Pancreas (tissue), 10 donors: ENCODE data around the gene EFNA2. TPM values are rescaled to one million over a fixed set of nuclear protein-coding genes. Genes with fewer than 3 reads are reported as not detected.

ENCODE experiments used
- ATAC-seq, 4 donors: fragments of 200-7000 bp; cut with Tn5 transposase; one replicate each; pipeline versions ENCODE4 v1.8.0 to v1.9.1; 2020; ENCODE audit warnings: mild to moderate bottlenecking in 4 of 4, moderate library complexity in 4 of 4
- DNase-seq, 6 donors: peaks; one replicate each; pipeline ENCODE4 v3.0.0-alpha.2; 2020
- FAIRE-seq: peaks from 2 replicates; lab custom pipeline; 2012; peaks lifted over from hg19 to GRCh38; lab: Jason Lieb, UNC
- H3K27ac ChIP-seq, 4 donors: fragments of 200-600 bp; sonication (generic); 1 replicate in 3 of 4; 2 replicates in 1 of 4; pipeline versions ENCODE4 v1.5.0 to v1.8.0; 2020
- H3K27me3 ChIP-seq, 4 donors: fragments of 200-600 bp; one replicate each; pipeline ENCODE4 v1.8.0; 2021
- H3K36me3 ChIP-seq, 3 donors: fragments of 200-600 bp; sonication (generic) in 1 of 3; one replicate each; pipeline versions ENCODE4 v1.5.0 to v1.8.0; 2020 to 2021
- H3K4me1 ChIP-seq, 3 donors: fragments of 200-600 bp; one replicate each; pipeline ENCODE4 v1.8.0; 2021
- H3K4me3 ChIP-seq, 4 donors: fragments of 200-600 bp; sonication (generic) in 2 of 4; one replicate each; pipeline versions ENCODE4 v1.5.0 to v1.8.0; 2020 to 2021
- H3K9me3 ChIP-seq, 4 donors: fragments of 200-600 bp; one replicate each; pipeline ENCODE4 v1.8.0; 2021
- WGBS, 2 donors: extraction: QIAGEN DNeasy Blood & Tissue Kit; methylation state at CpG; one replicate each; pipeline ENCODE4 v1.1.7; 2013; 5-methylcytosine and 5-hydroxymethylcytosine counted together
- intact Hi-C, 3 donors: fragments of 100-400 bp; cut with DNase I; formaldehyde crosslinking; loops; one replicate each; pipeline versions ENCODE4 v1.11.1 to v1.14.2; 2022
- polyA plus RNA-seq, 2 donors: library from polyadenylated mRNA; stranded (reverse); fragments of 200-250 nt; gene quantifications; one replicate each; pipeline ENCODE4 v1.2.3, GENCODE V29; 2013
- total RNA-seq, 6 donors: library from RNA; stranded (reverse); fragmentation: NEBNext Ultra II Directional in 4 of 6; extraction: Animal tissue kit (Norgen Biotek cat#: 25700) in 4 of 6; gene quantifications; one replicate each; pipeline versions ENCODE4 v1.2.1 to v1.2.4, GENCODE V29; 2021 to 2023
- TF ChIP-seq, protein P1 (sequence below), 4 donors: fragments of 200-600 bp; sonication (generic) in 3 of 4; IDR thresholded peaks; one replicate each; pipeline versions ENCODE4 v1.5.0 to v1.8.0; 2021; ENCODE audit warnings: antibody characterized with exemption in 4 of 4
- donor health status: healthy with polysubstance abuse.
- donor health status: DM: no; HTN: no; CAD: no; lungs with moderate emphysema.
- donor health status: DM: no; HTN: no; CAD: no.
- donor health status: control.
- donor health status: control.
- donor health status: Bipolar disorder and iron deficiency.
- donor health status: DM: yes; HTN: yes; CAD: no.
- donor health status: DM: no; HTN: no; CAD: no.
- donor health status: DM: no; HTN: no; CAD: no.
- donor health status: DM: yes; HTN: yes; CAD: no.

Gene EFNA2
- total and polyA plus RNA-seq, 8 donors = 0.22 to 0.94 TPM; not detected in 6

DNA sequence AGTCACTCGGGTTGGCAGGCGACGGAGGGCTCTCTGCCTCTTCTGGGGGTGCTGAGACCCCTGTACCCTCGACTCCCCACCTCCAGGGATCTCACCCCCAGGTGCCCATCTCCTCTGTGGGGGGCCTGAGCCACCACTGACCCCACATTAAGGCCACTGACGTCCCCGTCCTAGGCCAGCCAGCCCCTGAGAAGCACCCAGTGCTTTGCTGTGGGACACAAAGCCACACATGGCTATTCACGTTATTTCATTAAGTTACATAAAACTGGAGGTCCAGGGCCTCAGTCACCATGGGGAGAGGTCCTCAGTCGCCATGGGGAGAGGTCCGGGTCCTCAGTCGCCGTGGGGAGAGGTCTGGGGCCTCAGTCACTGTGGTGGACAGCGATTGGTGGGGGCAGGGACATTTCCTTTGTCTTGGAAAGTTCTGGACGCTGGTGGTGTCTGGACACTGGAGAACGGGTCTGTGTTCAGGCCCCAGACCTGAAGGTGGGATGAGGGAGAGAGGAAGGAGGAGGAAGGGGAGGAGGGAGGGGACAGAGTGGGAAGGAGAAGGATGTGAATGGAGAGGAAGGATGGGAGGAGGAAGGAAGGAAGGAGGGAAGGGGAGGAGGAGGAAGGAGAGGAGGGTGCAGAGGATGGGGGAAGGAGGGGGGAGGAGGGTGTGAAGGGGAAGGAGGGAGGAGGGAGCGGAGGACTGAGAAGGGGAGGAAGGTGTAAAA, 3.9 kb upstream of the EFNA2 start:
- Histone ChIP-seq H3K4me1 (peaks cover 0 to under 1% (median under 1%) of the 10 kb centered on the region in 3 donors), H3K27ac (no peak overlapping the region), H3K4me3 (no peak overlapping the region), H3K9me3 (no peaks in the 10 kb centered on the region), H3K36me3 (no peaks in the 10 kb centered on the region), H3K27me3 (peaks cover 0 to 4% (median 0%) of the 10 kb centered on the region in 4 donors)
- WGBS, 2 donors = 56 to 57% methylated on average over 15 of the region's 15 CpGs
- FAIRE-seq = no peak
- intact Hi-C loops = no loop called here
- no peak for ATAC-seq
- peak in 1 of 6 donors; percentile 73 for DNase-seq
- TF ChIP-seq, protein P1, sequence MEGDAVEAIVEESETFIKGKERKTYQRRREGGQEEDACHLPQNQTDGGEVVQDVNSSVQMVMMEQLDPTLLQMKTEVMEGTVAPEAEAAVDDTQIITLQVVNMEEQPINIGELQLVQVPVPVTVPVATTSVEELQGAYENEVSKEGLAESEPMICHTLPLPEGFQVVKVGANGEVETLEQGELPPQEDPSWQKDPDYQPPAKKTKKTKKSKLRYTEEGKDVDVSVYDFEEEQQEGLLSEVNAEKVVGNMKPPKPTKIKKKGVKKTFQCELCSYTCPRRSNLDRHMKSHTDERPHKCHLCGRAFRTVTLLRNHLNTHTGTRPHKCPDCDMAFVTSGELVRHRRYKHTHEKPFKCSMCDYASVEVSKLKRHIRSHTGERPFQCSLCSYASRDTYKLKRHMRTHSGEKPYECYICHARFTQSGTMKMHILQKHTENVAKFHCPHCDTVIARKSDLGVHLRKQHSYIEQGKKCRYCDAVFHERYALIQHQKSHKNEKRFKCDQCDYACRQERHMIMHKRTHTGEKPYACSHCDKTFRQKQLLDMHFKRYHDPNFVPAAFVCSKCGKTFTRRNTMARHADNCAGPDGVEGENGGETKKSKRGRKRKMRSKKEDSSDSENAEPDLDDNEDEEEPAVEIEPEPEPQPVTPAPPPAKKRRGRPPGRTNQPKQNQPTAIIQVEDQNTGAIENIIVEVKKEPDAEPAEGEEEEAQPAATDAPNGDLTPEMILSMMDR (IDR thresholded peaks at IDR 0.05) = no peak

DNA sequence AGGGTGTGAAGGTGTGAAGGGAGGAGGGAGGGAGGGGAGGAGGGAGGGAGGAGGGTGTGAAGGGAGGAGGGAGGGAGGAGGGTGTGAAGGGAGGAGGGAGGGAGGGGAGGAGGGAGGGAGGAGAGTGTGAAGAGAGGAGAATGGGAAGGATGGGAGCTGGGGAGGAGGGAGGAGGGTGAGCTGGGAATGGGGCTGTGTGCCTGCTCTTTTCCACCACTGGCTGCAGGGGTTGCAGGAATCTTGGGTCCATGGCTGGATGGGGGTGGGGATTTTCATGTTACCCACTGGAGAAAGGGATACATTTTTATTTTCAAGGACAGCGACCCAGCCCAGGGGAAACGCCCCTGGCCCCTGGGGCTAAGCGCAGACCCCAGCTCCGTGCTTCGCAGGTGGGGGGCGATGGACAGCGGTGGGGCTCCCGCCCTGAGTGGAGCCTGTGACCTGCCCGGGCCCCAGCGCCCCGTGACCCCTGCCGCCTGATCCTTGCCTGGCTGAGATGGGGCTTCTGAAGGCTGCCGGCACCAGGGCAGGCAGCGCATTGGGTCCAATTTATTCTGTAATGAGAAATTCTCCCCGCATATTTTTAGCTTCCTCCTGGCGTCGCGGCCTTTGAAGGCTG, 3.0 kb upstream of the EFNA2 start:
- Histone ChIP-seq H3K4me1 (no peaks in the 10 kb centered on the region), H3K27me3 (peaks cover 0 to 13% (median 3%) of the 10 kb centered on the region in 4 donors), H3K27ac (no peak overlapping the region), H3K9me3 (no peaks in the 10 kb centered on the region), H3K4me3 (no peak overlapping the region), H3K36me3 (no peaks in the 10 kb centered on the region)
- FAIRE-seq (no peak), ATAC-seq (no peak), DNase-seq (peak in 2 of 6 donors; percentile 18 to 47)
- 73 to 80% methylated on average over 17 to 18 of the region's 18 CpGs for WGBS, 2 donors
- intact Hi-C loops = no loop called here
- TF ChIP-seq, protein P1 (IDR thresholded peaks at IDR 0.05) = no peak

DNA sequence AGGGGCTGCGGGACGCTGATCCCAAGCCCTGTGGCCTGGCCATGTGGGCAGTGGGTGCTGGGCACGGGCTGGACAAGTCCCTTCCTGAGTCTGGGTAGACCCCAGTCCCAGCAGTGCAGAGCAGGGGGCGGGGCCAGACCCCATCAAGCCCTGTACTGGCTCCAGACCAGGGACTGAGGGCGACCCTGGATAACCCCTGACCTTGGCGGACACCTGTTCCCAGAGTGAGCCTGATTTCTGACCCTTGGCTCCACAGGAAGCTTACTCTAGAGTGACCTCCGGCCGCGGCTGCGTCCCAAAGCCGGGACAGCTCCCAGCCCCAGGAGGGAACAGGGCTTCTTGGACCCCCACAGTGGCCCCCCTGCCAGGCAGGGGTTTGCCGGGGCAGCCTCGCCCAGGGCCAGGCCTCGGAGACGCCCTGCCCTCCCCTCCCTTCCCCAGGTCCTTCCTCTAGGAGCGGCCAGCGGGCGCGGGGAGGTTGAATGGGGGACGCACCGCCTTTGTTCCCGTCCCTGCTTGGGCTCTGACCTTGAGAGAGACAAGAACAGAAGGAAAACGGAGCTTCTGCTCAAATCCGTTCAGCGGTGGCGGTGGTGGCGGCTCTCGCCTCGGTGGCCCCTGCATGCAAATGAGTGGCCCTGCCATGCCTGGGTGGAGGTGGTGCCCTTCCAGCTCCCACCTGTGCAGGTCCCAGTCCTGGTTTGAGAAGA, 2.3 kb upstream of the EFNA2 start:
- Histone ChIP-seq H3K27ac (no peak overlapping the region), H3K9me3 (no peaks in the 10 kb centered on the region), H3K4me1 (no peaks in the 10 kb centered on the region), H3K36me3 (no peaks in the 10 kb centered on the region), H3K4me3 (no peak overlapping the region), H3K27me3 (peaks cover 0 to 15% (median 3%) of the 10 kb centered on the region in 4 donors)
- intact Hi-C loops = no loop called here
- TF ChIP-seq, protein P1 (IDR thresholded peaks at IDR 0.05) = no peak
- FAIRE-seq (no peak), DNase-seq (peak in 2 of 6 donors; percentile 48 to 73), ATAC-seq (no peak)
- 61 to 62% methylated on average over 26 to 28 of the region's 29 CpGs for WGBS, 2 donors

DNA sequence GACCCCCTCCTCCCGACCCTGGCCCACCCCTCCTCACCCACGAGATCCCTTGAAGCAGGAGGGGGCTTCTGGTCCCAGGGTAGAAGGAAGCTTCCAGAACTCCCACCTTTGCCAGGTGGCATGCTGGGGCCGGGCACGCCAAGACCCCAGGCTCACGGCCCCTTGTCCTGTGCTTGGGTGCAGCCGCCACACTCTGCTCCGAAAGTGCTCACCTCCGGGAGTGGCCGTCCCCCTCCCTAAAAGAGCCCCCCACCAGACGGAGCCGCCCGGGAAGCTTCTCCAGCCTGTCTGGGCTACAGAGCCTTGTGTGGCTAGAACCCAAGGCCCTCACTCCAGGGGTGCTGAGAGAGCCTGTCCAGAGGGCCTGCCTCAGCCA, 1.8 kb upstream of the EFNA2 start:
- peak in 1 of 6 donors; percentile 25 for DNase-seq
- Histone ChIP-seq H3K27me3 (peaks cover 0 to 15% (median 3%) of the 10 kb centered on the region in 4 donors), H3K27ac (no peak overlapping the region), H3K4me1 (no peaks in the 10 kb centered on the region), H3K36me3 (no peaks in the 10 kb centered on the region), H3K9me3 (no peaks in the 10 kb centered on the region), H3K4me3 (no peak overlapping the region)
- FAIRE-seq = no peak
- intact Hi-C loops = no loop called here
- no peak for ATAC-seq
- TF ChIP-seq, protein P1 (IDR thresholded peaks at IDR 0.05) = no peak
- WGBS, 2 donors = 73 to 82% methylated on average over 12 of the region's 12 CpGs
